ENCODE results near the gene SSH3.

The SSH3 gene

DNA sequence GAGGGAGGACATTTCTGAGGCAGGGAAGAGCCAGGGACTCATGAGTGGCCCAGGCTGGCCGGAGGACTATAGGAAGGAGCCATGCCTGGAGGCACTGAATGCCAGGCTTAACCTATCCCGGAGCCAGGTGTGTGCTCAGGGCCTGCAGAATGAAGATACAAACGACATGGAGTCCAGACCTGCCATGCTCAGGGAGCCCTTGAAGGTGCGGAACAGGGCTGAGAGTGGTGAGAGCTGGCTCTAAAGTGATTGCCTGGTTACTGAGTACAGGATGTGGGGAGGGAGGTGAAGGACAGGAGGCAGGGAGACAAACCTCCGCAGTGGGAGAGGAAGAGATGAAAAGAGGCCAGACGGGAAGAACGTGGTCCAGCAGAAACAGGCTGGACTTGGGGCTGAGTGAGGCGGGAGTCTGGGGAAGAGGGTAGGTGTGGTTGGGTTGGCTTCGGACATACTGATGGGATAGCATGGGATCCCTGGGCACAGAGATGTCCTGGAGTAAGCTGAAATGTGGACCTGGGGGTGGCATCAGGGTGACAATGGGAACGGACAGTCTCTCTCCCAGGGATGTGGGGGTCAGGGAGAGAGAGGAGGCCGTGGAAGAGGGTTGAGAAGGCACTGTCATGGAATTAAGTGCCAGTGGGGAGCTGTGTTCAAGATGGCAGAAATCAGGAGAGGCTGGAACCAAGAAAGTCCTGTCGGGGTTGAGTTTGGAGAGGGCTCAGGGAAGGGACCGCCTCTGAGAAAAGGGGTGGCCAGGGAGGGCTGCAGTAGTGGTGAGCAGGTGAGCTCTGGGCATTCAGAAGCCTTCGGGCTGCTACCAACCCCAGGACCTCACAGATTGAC lies 15.8 kb upstream of the SSH3 start:
- TF ChIP-seq NFIC (IDR thresholded peaks at IDR 0.05) (no peak), ZBTB7A (IDR thresholded peaks at IDR 0.05; ENCODE audit: low read depth) (no peak), TCF12 (IDR thresholded peaks at IDR 0.05; ENCODE audit: low read depth) (no peak), YY1 (IDR thresholded peaks at IDR 0.05; ENCODE audit: low read depth) (no peak)
- TF ChIP-seq, protein P1, sequence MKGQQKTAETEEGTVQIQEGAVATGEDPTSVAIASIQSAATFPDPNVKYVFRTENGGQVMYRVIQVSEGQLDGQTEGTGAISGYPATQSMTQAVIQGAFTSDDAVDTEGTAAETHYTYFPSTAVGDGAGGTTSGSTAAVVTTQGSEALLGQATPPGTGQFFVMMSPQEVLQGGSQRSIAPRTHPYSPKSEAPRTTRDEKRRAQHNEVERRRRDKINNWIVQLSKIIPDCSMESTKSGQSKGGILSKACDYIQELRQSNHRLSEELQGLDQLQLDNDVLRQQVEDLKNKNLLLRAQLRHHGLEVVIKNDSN (IDR thresholded peaks at IDR 0.05) = no peak

GRCh38 chr11:67288198-67288451 lies 15.2 kb upstream of the SSH3 start:
- TF ChIP-seq TCF12 (IDR thresholded peaks at IDR 0.05; ENCODE audit: low read depth) = no peak
- TF ChIP-seq CREB1 (IDR thresholded peaks at IDR 0.05; ENCODE audit: low read depth) = no peak

GRCh38 chr11:67288452-67289225 lies 14.7 kb upstream of the SSH3 start:
- TF ChIP-seq TEAD4 (IDR thresholded peaks at IDR 0.05) (no peak), EP300 (IDR thresholded peaks at IDR 0.05; ENCODE audit: borderline replicate concordance) (no peak), NFIC (IDR thresholded peaks at IDR 0.05) (0 out of 2 replicates have a peak, but pooled peaks have one; percentile 6), FOXM1 (IDR thresholded peaks at IDR 0.05; ENCODE audit: borderline replicate concordance, low read depth) (peak; percentile 70; the same call in 1 of the 2 replicates), TCF12 (IDR thresholded peaks at IDR 0.05; ENCODE audit: low read depth) (peak; percentile 41), RAD21 (IDR thresholded peaks at IDR 0.05; ENCODE audit: low read depth) (no peak), CREB1 (IDR thresholded peaks at IDR 0.05; ENCODE audit: low read depth) (no peak), YY1 (IDR thresholded peaks at IDR 0.05; ENCODE audit: low read depth) (peak; percentile 38; the same call in 1 of the 2 replicates), ZBTB7A (IDR thresholded peaks at IDR 0.05; ENCODE audit: low read depth) (peak; percentile 88), CEBPB (IDR thresholded peaks at IDR 0.05) (peak; percentile 98), TAF1 (IDR thresholded peaks at IDR 0.05; ENCODE audit: low read depth) (peak; percentile 69; the same call in 1 of the 2 replicates), EGR1 (IDR thresholded peaks at IDR 0.05) (peak; percentile 58; the same call in 1 of the 2 replicates)
- TF ChIP-seq, protein P2, sequence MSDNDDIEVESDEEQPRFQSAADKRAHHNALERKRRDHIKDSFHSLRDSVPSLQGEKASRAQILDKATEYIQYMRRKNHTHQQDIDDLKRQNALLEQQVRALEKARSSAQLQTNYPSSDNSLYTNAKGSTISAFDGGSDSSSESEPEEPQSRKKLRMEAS (IDR thresholded peaks at IDR 0.05) = peak; percentile 84
- TF ChIP-seq, protein P3, sequence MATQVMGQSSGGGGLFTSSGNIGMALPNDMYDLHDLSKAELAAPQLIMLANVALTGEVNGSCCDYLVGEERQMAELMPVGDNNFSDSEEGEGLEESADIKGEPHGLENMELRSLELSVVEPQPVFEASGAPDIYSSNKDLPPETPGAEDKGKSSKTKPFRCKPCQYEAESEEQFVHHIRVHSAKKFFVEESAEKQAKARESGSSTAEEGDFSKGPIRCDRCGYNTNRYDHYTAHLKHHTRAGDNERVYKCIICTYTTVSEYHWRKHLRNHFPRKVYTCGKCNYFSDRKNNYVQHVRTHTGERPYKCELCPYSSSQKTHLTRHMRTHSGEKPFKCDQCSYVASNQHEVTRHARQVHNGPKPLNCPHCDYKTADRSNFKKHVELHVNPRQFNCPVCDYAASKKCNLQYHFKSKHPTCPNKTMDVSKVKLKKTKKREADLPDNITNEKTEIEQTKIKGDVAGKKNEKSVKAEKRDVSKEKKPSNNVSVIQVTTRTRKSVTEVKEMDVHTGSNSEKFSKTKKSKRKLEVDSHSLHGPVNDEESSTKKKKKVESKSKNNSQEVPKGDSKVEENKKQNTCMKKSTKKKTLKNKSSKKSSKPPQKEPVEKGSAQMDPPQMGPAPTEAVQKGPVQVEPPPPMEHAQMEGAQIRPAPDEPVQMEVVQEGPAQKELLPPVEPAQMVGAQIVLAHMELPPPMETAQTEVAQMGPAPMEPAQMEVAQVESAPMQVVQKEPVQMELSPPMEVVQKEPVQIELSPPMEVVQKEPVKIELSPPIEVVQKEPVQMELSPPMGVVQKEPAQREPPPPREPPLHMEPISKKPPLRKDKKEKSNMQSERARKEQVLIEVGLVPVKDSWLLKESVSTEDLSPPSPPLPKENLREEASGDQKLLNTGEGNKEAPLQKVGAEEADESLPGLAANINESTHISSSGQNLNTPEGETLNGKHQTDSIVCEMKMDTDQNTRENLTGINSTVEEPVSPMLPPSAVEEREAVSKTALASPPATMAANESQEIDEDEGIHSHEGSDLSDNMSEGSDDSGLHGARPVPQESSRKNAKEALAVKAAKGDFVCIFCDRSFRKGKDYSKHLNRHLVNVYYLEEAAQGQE (IDR thresholded peaks at IDR 0.05; ENCODE audit: low read depth) = no peak; the same call in 1 of the 2 replicates
- TF ChIP-seq, protein P1 (IDR thresholded peaks at IDR 0.05) = no peak

GRCh38 chr11:67289226-67289650 lies 14.1 kb upstream of the SSH3 start, which contains the start of gene ANKRD13D:
Gene ANKRD13D (plus strand): TSS chr11:67289303. CDS start chr11:67289461, 158 bp downstream.
- TF ChIP-seq EP300 (IDR thresholded peaks at IDR 0.05; ENCODE audit: borderline replicate concordance) (no peak), CREB1 (IDR thresholded peaks at IDR 0.05; ENCODE audit: low read depth) (no peak), FOXM1 (IDR thresholded peaks at IDR 0.05; ENCODE audit: borderline replicate concordance, low read depth) (no peak), YY1 (IDR thresholded peaks at IDR 0.05; ENCODE audit: low read depth) (0 out of 2 replicates have a peak, but pooled peaks have one; percentile 15), EGR1 (IDR thresholded peaks at IDR 0.05) (no peak), CEBPB (IDR thresholded peaks at IDR 0.05) (no peak), NFIC (IDR thresholded peaks at IDR 0.05) (no peak), RAD21 (IDR thresholded peaks at IDR 0.05; ENCODE audit: low read depth) (no peak), ZBTB7A (IDR thresholded peaks at IDR 0.05; ENCODE audit: low read depth) (peak; percentile 37; the same call in 1 of the 2 replicates), TEAD4 (IDR thresholded peaks at IDR 0.05) (no peak), TCF12 (IDR thresholded peaks at IDR 0.05; ENCODE audit: low read depth) (no peak)
- TF ChIP-seq, protein P3 (IDR thresholded peaks at IDR 0.05; ENCODE audit: low read depth) = no peak
- TF ChIP-seq, protein P2 (IDR thresholded peaks at IDR 0.05) = no peak
- TF ChIP-seq, protein P1 (IDR thresholded peaks at IDR 0.05) = no peak
